Measurements from ENCODE around the gene PTGES.

PTGES gene

DNA sequence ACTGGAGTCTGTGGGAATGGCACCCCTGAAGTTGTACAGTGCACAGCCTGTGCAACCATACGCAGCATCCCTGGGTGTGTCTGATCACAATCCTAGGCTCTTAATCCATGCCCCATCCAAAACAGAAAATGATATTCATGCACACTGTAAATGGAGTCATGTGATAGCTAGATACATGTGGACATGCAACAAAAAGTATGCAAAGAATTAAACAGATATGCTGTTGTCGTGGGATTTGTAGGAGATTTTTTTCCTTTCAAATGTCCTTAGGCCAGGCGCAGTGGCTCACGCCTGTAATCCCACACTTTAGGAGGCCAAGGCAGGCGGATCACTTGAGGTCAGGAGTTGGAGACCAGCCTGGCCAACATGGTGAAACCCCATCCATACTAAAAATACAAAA lies 51.3 kb downstream of the PTGES start:
- Histone ChIP-seq H3K4me3 (ENCODE audit: low read depth, low read length) (no peak overlapping the region), H3K27me3 (ENCODE audit: insufficient read depth, low read depth, severe bottlenecking) (no peaks in the 10 kb centered on the region), H3K36me3 (no peaks in the 10 kb centered on the region), H3K27ac (no peak overlapping the region), H3K9me3 (ENCODE audit: severe bottlenecking) (no peaks in the 10 kb centered on the region)
- TF ChIP-seq, protein P1, sequence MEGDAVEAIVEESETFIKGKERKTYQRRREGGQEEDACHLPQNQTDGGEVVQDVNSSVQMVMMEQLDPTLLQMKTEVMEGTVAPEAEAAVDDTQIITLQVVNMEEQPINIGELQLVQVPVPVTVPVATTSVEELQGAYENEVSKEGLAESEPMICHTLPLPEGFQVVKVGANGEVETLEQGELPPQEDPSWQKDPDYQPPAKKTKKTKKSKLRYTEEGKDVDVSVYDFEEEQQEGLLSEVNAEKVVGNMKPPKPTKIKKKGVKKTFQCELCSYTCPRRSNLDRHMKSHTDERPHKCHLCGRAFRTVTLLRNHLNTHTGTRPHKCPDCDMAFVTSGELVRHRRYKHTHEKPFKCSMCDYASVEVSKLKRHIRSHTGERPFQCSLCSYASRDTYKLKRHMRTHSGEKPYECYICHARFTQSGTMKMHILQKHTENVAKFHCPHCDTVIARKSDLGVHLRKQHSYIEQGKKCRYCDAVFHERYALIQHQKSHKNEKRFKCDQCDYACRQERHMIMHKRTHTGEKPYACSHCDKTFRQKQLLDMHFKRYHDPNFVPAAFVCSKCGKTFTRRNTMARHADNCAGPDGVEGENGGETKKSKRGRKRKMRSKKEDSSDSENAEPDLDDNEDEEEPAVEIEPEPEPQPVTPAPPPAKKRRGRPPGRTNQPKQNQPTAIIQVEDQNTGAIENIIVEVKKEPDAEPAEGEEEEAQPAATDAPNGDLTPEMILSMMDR (IDR thresholded peaks at IDR 0.05; ENCODE audit: low read depth, low read length): no peak
- DNase-seq: no peak

DNA sequence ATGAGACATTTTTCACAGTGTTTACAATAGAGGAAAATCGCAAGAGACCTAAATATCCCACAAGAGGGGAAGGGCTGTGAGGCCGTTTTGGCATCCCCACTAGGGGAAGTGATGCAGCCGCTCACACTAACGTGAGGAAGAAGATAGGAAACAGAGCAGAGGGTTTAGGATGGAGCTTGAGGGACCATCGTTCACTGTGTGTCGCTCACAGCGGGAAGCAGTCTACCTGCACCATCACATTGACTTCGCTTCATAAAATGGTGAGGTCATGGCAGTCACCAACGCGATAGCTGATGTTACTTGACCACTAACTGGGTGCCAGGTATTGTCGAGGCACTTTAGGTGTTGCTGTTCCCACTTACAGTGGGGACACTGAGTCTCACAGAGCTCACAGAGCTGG lies 51.8 kb downstream of the PTGES start:
- H3K27me3 ChIP-seq (ENCODE audit: insufficient read depth, low read depth, severe bottlenecking): no peaks in the 10 kb centered on the region
- DNase-seq: no peak
- no peaks in the 10 kb centered on the region for H3K36me3 ChIP-seq
- no peak overlapping the region for H3K4me3 ChIP-seq (ENCODE audit: low read depth, low read length)
- H3K27ac ChIP-seq: no peak overlapping the region
- H3K9me3 ChIP-seq (ENCODE audit: severe bottlenecking): no peaks in the 10 kb centered on the region
- TF ChIP-seq, protein P1 (IDR thresholded peaks at IDR 0.05; ENCODE audit: low read depth, low read length): no peak

DNA sequence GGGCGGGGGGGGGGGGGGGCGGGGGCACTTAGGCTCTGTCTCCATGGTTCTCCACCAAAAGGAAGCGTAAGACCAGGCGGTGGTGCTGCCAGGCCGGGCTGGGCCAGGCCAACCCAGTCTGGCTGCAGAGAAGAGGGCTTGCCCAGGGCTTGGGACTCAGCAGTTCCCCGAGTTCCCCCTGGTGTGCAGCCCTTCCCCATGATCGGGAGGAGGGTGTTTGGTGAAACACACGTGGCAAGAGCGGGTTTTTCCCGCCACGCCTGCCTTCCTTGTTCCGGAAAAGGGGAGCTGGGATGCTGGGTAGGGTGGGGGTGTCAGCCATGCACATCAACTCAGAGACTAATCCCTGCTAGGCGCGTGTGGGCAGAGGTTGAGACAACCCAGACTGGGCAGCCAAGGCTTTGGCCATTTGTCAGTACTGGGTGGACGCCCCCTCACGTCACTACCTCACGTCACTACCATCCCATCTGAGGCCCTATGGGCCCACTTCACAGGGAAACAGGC lies 54.5 kb downstream of the PTGES start:
- Histone ChIP-seq H3K4me3 (ENCODE audit: low read depth, low read length) (no peak overlapping the region), H3K27ac (no peak overlapping the region), H3K27me3 (ENCODE audit: insufficient read depth, low read depth, severe bottlenecking) (no peaks in the 10 kb centered on the region), H3K36me3 (no peaks in the 10 kb centered on the region), H3K9me3 (ENCODE audit: severe bottlenecking) (no peaks in the 10 kb centered on the region)
- TF ChIP-seq, protein P1 (IDR thresholded peaks at IDR 0.05; ENCODE audit: low read depth, low read length): no peak
- DNase-seq: no peak

DNA sequence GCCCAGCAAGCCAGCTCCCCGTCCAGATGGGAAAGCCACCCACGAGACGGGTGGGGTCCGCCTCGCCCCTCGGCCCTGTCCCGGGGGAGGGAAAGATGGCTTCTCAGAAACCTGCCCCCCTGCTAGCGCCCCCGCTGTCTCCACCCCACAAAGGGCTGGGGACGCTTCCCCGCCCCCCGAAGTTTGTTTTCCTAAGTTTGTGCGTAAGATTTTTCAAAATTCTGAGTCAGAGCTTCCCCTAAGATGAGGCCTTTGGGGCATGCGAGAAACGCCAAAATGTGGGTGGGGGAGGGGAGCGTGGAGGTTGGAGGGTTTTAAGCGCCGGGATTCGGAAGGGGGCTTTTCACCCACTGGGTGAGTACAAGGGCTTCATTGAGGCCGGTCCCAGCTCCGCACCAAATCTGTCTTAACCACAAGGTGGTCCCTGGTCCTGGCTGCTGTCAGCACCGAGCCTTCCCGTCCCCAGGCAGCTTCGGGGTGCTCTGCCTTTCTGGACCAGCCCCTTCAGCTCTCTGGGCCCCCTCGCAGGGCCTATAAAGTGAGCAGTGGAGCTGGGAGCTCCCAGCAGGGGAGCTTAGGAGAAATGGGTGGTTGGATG lies 55.1 kb downstream of the PTGES start:
- TF ChIP-seq, protein P1 (IDR thresholded peaks at IDR 0.05; ENCODE audit: low read depth, low read length): no peak
- no peak for DNase-seq
- Histone ChIP-seq H3K27me3 (ENCODE audit: insufficient read depth, low read depth, severe bottlenecking) (no peaks in the 10 kb centered on the region), H3K4me3 (ENCODE audit: low read depth, low read length) (peak overlapping the region; percentile 39), H3K27ac (peak overlapping the region; percentile 23), H3K9me3 (ENCODE audit: severe bottlenecking) (no peaks in the 10 kb centered on the region), H3K36me3 (no peaks in the 10 kb centered on the region)

DNA sequence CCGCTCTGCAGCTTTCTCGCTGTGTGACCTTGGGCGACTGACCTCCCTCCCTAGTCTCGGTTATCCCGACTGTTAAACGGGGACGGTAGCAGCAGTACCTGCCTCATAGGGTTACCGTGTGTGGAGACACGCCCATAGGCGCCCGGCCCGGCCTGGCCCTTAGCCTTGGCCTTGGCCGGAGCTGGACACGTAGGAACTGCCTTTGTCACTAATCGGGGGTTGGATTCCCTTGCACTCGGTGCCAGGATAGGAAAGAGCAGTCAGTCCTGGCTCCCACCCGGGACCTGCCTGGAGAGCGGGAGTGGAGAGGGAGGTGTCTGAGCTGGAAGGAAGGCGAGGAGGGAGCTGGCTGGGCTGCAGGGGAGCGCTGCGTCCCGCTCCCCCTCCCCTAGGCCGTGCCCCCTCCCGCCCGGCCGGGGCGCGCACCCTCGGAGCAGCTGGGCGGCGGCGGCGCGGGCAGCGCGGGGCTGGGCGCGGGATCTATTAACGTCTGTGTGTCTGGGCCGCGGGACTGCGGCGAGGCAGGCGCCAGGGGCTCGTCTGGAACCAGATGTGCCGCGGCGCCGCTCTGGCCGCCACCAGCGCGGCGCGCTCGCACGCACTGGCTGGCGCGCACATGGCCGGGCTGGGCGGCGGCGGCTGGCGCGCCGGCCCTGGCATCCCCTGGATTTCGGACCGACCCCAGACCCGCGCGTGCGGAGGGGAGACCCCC lies 55.7 kb downstream of the PTGES start:
- Histone ChIP-seq H3K27ac (peak overlapping the region; percentile 23), H3K27me3 (ENCODE audit: insufficient read depth, low read depth, severe bottlenecking) (no peaks in the 10 kb centered on the region), H3K4me3 (ENCODE audit: low read depth, low read length) (peak overlapping the region; percentile 39), H3K9me3 (ENCODE audit: severe bottlenecking) (peaks cover 4% of the 10 kb centered on the region), H3K36me3 (no peaks in the 10 kb centered on the region)
- TF ChIP-seq, protein P1 (IDR thresholded peaks at IDR 0.05; ENCODE audit: low read depth, low read length): no peak
- peak; percentile 46 for DNase-seq

Measured in WERI-Rb-1 (cell line).